Measurements from ENCODE around the gene PDZD2.

The PDZD2 gene

GRCh38 chr5:31867219-31867618 lies 228.3 kb downstream of the PDZD2 start:
- H3K9me3 ChIP-seq (ENCODE audit: control insufficient read depth, low read length), result no peaks in the 10 kb centered on the region
- H3K36me3 ChIP-seq (ENCODE audit: control insufficient read depth, insufficient read depth, low read length), result no peaks in the 10 kb centered on the region
- no peaks in the 10 kb centered on the region for H3K27me3 ChIP-seq (ENCODE audit: control insufficient read depth, insufficient read depth, low read length, poor library complexity, severe bottlenecking)
- 93% methylated on average over 4 of the region's 4 CpGs for WGBS, 2 experiments
- H3K4me3 ChIP-seq (ENCODE audit: insufficient read depth, low read depth, low read length), result no peak overlapping the region
- peaks cover 4% of the 10 kb centered on the region for H3K4me1 ChIP-seq (ENCODE audit: control insufficient read depth, insufficient read depth, low read length)
- no peak overlapping the region for H3K27ac ChIP-seq (ENCODE audit: insufficient read depth, low read depth, low read length, poor library complexity, severe bottlenecking)

GRCh38 chr5:31880449-31880848 lies 241.5 kb downstream of the PDZD2 start:
- Histone ChIP-seq H3K9me3 (ENCODE audit: control insufficient read depth, low read length) (no peaks in the 10 kb centered on the region), H3K27ac (ENCODE audit: insufficient read depth, low read depth, low read length, poor library complexity, severe bottlenecking) (no peak overlapping the region), H3K4me3 (ENCODE audit: insufficient read depth, low read depth, low read length) (no peak overlapping the region), H3K36me3 (ENCODE audit: control insufficient read depth, insufficient read depth, low read length) (no peaks in the 10 kb centered on the region), H3K4me1 (ENCODE audit: control insufficient read depth, insufficient read depth, low read length) (no peaks in the 10 kb centered on the region), H3K27me3 (ENCODE audit: control insufficient read depth, insufficient read depth, low read length, poor library complexity, severe bottlenecking) (no peaks in the 10 kb centered on the region)
- WGBS, 2 experiments, result 90 to 98% methylated on average over 3 of the region's 3 CpGs

- WGBS, 2 experiments, result 91 to 97% methylated on average over 5 of the region's 5 CpGs
- no peaks in the 10 kb centered on the region for H3K9me3 ChIP-seq (ENCODE audit: control insufficient read depth, low read length)
- no peak overlapping the region for H3K27ac ChIP-seq (ENCODE audit: insufficient read depth, low read depth, low read length, poor library complexity, severe bottlenecking)
- H3K27me3 ChIP-seq (ENCODE audit: control insufficient read depth, insufficient read depth, low read length, poor library complexity, severe bottlenecking), result peaks cover 3% of the 10 kb centered on the region
- peaks cover 9% of the 10 kb centered on the region for H3K4me1 ChIP-seq (ENCODE audit: control insufficient read depth, insufficient read depth, low read length)
- H3K4me3 ChIP-seq (ENCODE audit: insufficient read depth, low read depth, low read length), result no peak overlapping the region
- H3K36me3 ChIP-seq (ENCODE audit: control insufficient read depth, insufficient read depth, low read length), result no peaks in the 10 kb centered on the region
Observed at GRCh38 chr5:31884896-31885295, 246.0 kb downstream of the PDZD2 start.

GRCh38 chr5:31886206-31886605 lies 247.3 kb downstream of the PDZD2 start:
- WGBS, 2 experiments, result 69 to 79% methylated on average over 4 of the region's 4 CpGs
- Histone ChIP-seq H3K4me3 (ENCODE audit: insufficient read depth, low read depth, low read length) (no peak overlapping the region), H3K27me3 (ENCODE audit: control insufficient read depth, insufficient read depth, low read length, poor library complexity, severe bottlenecking) (peaks cover 3% of the 10 kb centered on the region), H3K4me1 (ENCODE audit: control insufficient read depth, insufficient read depth, low read length) (peaks cover 19% of the 10 kb centered on the region), H3K27ac (ENCODE audit: insufficient read depth, low read depth, low read length, poor library complexity, severe bottlenecking) (no peak overlapping the region), H3K9me3 (ENCODE audit: control insufficient read depth, low read length) (no peaks in the 10 kb centered on the region), H3K36me3 (ENCODE audit: control insufficient read depth, insufficient read depth, low read length) (no peaks in the 10 kb centered on the region)

- no peaks in the 10 kb centered on the region for H3K9me3 ChIP-seq (ENCODE audit: control insufficient read depth, low read length)
- peaks cover 19% of the 10 kb centered on the region for H3K4me1 ChIP-seq (ENCODE audit: control insufficient read depth, insufficient read depth, low read length)
- H3K27me3 ChIP-seq (ENCODE audit: control insufficient read depth, insufficient read depth, low read length, poor library complexity, severe bottlenecking), result peaks cover 3% of the 10 kb centered on the region
- 92 to 94% methylated on average over 7 of the region's 7 CpGs for WGBS, 2 experiments
- H3K27ac ChIP-seq (ENCODE audit: insufficient read depth, low read depth, low read length, poor library complexity, severe bottlenecking), result no peak overlapping the region
- no peak overlapping the region for H3K4me3 ChIP-seq (ENCODE audit: insufficient read depth, low read depth, low read length)
- H3K36me3 ChIP-seq (ENCODE audit: control insufficient read depth, insufficient read depth, low read length), result no peaks in the 10 kb centered on the region
Observed at GRCh38 chr5:31887556-31887955, 248.6 kb downstream of the PDZD2 start.

GRCh38 chr5:31888564-31888963 lies 249.6 kb downstream of the PDZD2 start:
- Histone ChIP-seq H3K27ac (ENCODE audit: insufficient read depth, low read depth, low read length, poor library complexity, severe bottlenecking) (no peak overlapping the region), H3K9me3 (ENCODE audit: control insufficient read depth, low read length) (no peaks in the 10 kb centered on the region), H3K4me3 (ENCODE audit: insufficient read depth, low read depth, low read length) (no peak overlapping the region), H3K36me3 (ENCODE audit: control insufficient read depth, insufficient read depth, low read length) (no peaks in the 10 kb centered on the region), H3K4me1 (ENCODE audit: control insufficient read depth, insufficient read depth, low read length) (peaks cover 24% of the 10 kb centered on the region), H3K27me3 (ENCODE audit: control insufficient read depth, insufficient read depth, low read length, poor library complexity, severe bottlenecking) (peaks cover 3% of the 10 kb centered on the region)
- 90% methylated on average over 3 of the region's 3 CpGs for WGBS, 2 experiments

GRCh38 chr5:31889001-31889561 lies 250.2 kb downstream of the PDZD2 start:
- Histone ChIP-seq H3K27ac (ENCODE audit: insufficient read depth, low read depth, low read length, poor library complexity, severe bottlenecking) (no peak overlapping the region), H3K4me3 (ENCODE audit: insufficient read depth, low read depth, low read length) (no peak overlapping the region), H3K27me3 (ENCODE audit: control insufficient read depth, insufficient read depth, low read length, poor library complexity, severe bottlenecking) (peaks cover 3% of the 10 kb centered on the region), H3K36me3 (ENCODE audit: control insufficient read depth, insufficient read depth, low read length) (no peaks in the 10 kb centered on the region), H3K9me3 (ENCODE audit: control insufficient read depth, low read length) (no peaks in the 10 kb centered on the region), H3K4me1 (ENCODE audit: control insufficient read depth, insufficient read depth, low read length) (peaks cover 24% of the 10 kb centered on the region)
- WGBS, 2 experiments, result 34 to 42% methylated on average over 5 to 8 of the region's 8 CpGs

- Histone ChIP-seq H3K27me3 (ENCODE audit: control insufficient read depth, insufficient read depth, low read length, poor library complexity, severe bottlenecking) (peaks cover 3% of the 10 kb centered on the region), H3K9me3 (ENCODE audit: control insufficient read depth, low read length) (no peaks in the 10 kb centered on the region), H3K36me3 (ENCODE audit: control insufficient read depth, insufficient read depth, low read length) (no peaks in the 10 kb centered on the region), H3K4me1 (ENCODE audit: control insufficient read depth, insufficient read depth, low read length) (peaks cover 24% of the 10 kb centered on the region), H3K4me3 (ENCODE audit: insufficient read depth, low read depth, low read length) (no peak overlapping the region), H3K27ac (ENCODE audit: insufficient read depth, low read depth, low read length, poor library complexity, severe bottlenecking) (no peak overlapping the region)
- 87 to 92% methylated on average over 5 to 7 of the region's 7 CpGs for WGBS, 2 experiments
Observed at GRCh38 chr5:31890046-31890445, 251.1 kb downstream of the PDZD2 start.

GRCh38 chr5:31894141-31894540 lies 255.2 kb downstream of the PDZD2 start:
- 67 to 72% methylated on average over 5 to 6 of the region's 6 CpGs for WGBS, 2 experiments
- no peaks in the 10 kb centered on the region for H3K36me3 ChIP-seq (ENCODE audit: control insufficient read depth, insufficient read depth, low read length)
- H3K4me1 ChIP-seq (ENCODE audit: control insufficient read depth, insufficient read depth, low read length), result peaks cover 23% of the 10 kb centered on the region
- no peaks in the 10 kb centered on the region for H3K9me3 ChIP-seq (ENCODE audit: control insufficient read depth, low read length)
- H3K4me3 ChIP-seq (ENCODE audit: insufficient read depth, low read depth, low read length), result no peak overlapping the region
- no peak overlapping the region for H3K27ac ChIP-seq (ENCODE audit: insufficient read depth, low read depth, low read length, poor library complexity, severe bottlenecking)
- H3K27me3 ChIP-seq (ENCODE audit: control insufficient read depth, insufficient read depth, low read length, poor library complexity, severe bottlenecking), result no peaks in the 10 kb centered on the region

GRCh38 chr5:31895199-31895820 lies 256.4 kb downstream of the PDZD2 start:
- Histone ChIP-seq H3K27me3 (ENCODE audit: control insufficient read depth, insufficient read depth, low read length, poor library complexity, severe bottlenecking) (no peaks in the 10 kb centered on the region), H3K4me1 (ENCODE audit: control insufficient read depth, insufficient read depth, low read length) (peaks cover 11% of the 10 kb centered on the region), H3K27ac (ENCODE audit: insufficient read depth, low read depth, low read length, poor library complexity, severe bottlenecking) (no peak overlapping the region), H3K4me3 (ENCODE audit: insufficient read depth, low read depth, low read length) (no peak overlapping the region), H3K9me3 (ENCODE audit: control insufficient read depth, low read length) (no peaks in the 10 kb centered on the region), H3K36me3 (ENCODE audit: control insufficient read depth, insufficient read depth, low read length) (no peaks in the 10 kb centered on the region)
- WGBS, 2 experiments, result 84 to 85% methylated on average over 2 of the region's 2 CpGs
